Peyer's patch (tissue), 4 donors: ENCODE data around the gene GOLGA1.

Experiments
- POLR2A ChIP-seq, 2 donors: fragments of 450-650 bp; IDR thresholded peaks; one replicate each; pipeline ENCODE4 v1.5.1; 2017; ENCODE audit warnings: antibody characterized with exemption in 2 of 2, mild to moderate bottlenecking in 2 of 2, moderate library complexity in 2 of 2
- TF ChIP-seq, protein P1 (sequence below), 6 experiments: fragments of 450-650 bp in 4 of 6; fragments of 200-600 bp in 2 of 6; sonication (generic) in 1 of 6; IDR thresholded peaks; one replicate each; pipeline ENCODE4 v1.5.1; 2017 to 2019; ENCODE audit warnings: antibody characterized with exemption in 6 of 6, mild to moderate bottlenecking in 3 of 6, moderate library complexity in 1 of 6

DNA sequence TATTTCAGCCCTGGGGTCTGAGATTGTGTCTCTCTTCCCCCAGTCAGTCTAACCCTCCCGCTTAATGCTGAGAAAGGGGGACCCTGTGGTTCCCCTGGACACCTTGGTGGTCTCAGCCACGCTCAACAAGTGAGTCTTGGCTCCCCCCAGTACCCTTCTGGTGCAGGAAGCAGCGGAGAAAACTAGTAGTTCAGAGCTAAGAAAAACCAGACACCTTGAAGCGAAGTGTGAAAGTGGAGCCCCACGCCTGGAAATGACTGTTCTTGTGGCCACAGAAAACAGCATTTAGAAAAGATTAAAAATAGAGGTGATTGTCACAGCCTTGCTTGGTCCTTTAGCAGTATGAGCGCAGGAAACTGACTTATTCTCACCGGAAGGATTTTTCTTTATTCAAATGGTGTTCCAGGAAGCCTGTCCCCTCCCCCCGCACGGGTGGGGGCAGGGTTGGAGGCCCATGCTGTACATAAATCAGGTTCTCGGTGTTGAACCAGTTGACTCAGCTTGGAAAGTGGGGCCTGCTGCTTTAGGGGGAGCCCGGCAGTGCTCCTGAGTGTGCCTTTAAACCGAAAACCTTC lies 70.8 kb downstream of the GOLGA1 start:
- TF ChIP-seq, protein P1, sequence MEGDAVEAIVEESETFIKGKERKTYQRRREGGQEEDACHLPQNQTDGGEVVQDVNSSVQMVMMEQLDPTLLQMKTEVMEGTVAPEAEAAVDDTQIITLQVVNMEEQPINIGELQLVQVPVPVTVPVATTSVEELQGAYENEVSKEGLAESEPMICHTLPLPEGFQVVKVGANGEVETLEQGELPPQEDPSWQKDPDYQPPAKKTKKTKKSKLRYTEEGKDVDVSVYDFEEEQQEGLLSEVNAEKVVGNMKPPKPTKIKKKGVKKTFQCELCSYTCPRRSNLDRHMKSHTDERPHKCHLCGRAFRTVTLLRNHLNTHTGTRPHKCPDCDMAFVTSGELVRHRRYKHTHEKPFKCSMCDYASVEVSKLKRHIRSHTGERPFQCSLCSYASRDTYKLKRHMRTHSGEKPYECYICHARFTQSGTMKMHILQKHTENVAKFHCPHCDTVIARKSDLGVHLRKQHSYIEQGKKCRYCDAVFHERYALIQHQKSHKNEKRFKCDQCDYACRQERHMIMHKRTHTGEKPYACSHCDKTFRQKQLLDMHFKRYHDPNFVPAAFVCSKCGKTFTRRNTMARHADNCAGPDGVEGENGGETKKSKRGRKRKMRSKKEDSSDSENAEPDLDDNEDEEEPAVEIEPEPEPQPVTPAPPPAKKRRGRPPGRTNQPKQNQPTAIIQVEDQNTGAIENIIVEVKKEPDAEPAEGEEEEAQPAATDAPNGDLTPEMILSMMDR (IDR thresholded peaks at IDR 0.05), result no peak
- TF ChIP-seq POLR2A (IDR thresholded peaks at IDR 0.05), result peak in 1 of 2 donors; percentile 13
